Transverse colon (tissue), 4 donors: ENCODE measurements around the gene NCK2. TPM values are rescaled to one million over a fixed set of nuclear protein-coding genes. Genes with fewer than 3 reads are reported as not detected.

Experiments
- DNase-seq: peaks from one replicate; pipeline ENCODE4 v3.0.0-alpha.2; 2019
- H3K27ac ChIP-seq, 4 donors: fragments of 200-600 bp; sonication (generic); 2 replicates each; pipeline ENCODE4 v1.5.1; 2016 to 2018; ENCODE audit warnings: inconsistent platforms in 4 of 4
- H3K27me3 ChIP-seq: fragments of 200-600 bp; sonication (generic); 2 replicates; pipeline ENCODE4 v1.5.1; 2017; ENCODE audit warnings: inconsistent platforms
- H3K36me3 ChIP-seq, 4 donors: fragments of 200-600 bp; sonication (generic); 2 replicates each; pipeline ENCODE4 v1.5.1; 2017 to 2019; ENCODE audit warnings: inconsistent platforms in 4 of 4
- H3K4me1 ChIP-seq, 4 donors: fragments of 200-600 bp; sonication (generic); 2 replicates each; pipeline ENCODE4 v1.5.1; 2017 to 2020; ENCODE audit warnings: inconsistent platforms in 4 of 4
- H3K4me3 ChIP-seq, 4 donors: fragments of 200-600 bp; sonication (generic); 1 replicate in 1 of 4; 2 replicates in 3 of 4; pipeline versions ENCODE4 v1.5.1 to v1.6.1; 2017 to 2019; ENCODE audit warnings: inconsistent platforms in 4 of 4
- H3K9me3 ChIP-seq, 2 donors: fragments of 200-600 bp; sonication (generic); 2 replicates each; pipeline ENCODE4 v1.5.1; 2017 to 2019; ENCODE audit warnings: inconsistent platforms in 2 of 2
- EP300 ChIP-seq: sonication (generic); formaldehyde crosslinking; IDR thresholded peaks from one replicate; pipeline ENCODE4 v1.6.1; 2017; ENCODE audit warnings: antibody characterized with exemption, low read depth
- POLR2A ChIP-seq: fragments of 450-650 bp; IDR thresholded peaks from one replicate; pipeline ENCODE4 v1.6.1; 2016; ENCODE audit warnings: antibody characterized with exemption, mild to moderate bottlenecking, moderate library complexity
- POLR2AphosphoS5 ChIP-seq, 3 donors: sonication (generic); formaldehyde crosslinking; IDR thresholded peaks; one replicate each; pipeline ENCODE4 v1.6.1; 2016; ENCODE audit warnings: antibody characterized with exemption in 3 of 3
- WGBS, 2 donors: methylation state at CpG; one replicate each; pipeline ENCODE4 v1.1.5; 2018; ENCODE audit warnings: low coverage in 1 of 2; 5-methylcytosine and 5-hydroxymethylcytosine counted together
- in situ Hi-C, 4 donors: fragments of 200-750 bp; cut with MboI; loops; one replicate each; pipeline versions ENCODE4 v1.15.0 to v1.15.1; 2017; ENCODE audit warnings: low sequenced_read_pairs in 3 of 4, low pct_ligation_motif_present in 1 of 4, low pct_unique_long_range_greater_than_20kb in 1 of 4
- intact Hi-C: fragments of 100-400 bp; cut with DNase I; formaldehyde crosslinking; loops from one replicate; pipeline ENCODE4 v1.15.1; 2023; ENCODE audit warnings: low total_unique reads
- total RNA-seq, 4 donors: library from RNA; depleted of rRNA; stranded (reverse); fragments of >200 nt; gene quantifications; one replicate each; pipeline ENCODE4 v1.1.0, GENCODE V29; 2016
- TF ChIP-seq, protein P1 (sequence below), 5 experiments: fragments of 200-600 bp in 3 of 5; fragments of 450-650 bp in 2 of 5; sonication (generic) in 3 of 5; IDR thresholded peaks; 1 replicate in 2 of 5; 2 replicates in 3 of 5; pipeline ENCODE4 v1.5.1; 2016 to 2017; ENCODE audit warnings: antibody characterized with exemption in 5 of 5, inconsistent platforms in 3 of 5, mild to moderate bottlenecking in 2 of 5, moderate library complexity in 1 of 5

Gene NCK2
- total RNA-seq, 4 donors from 2014 or later: 42.2 to 74.1 (median 59.9) TPM

DNA sequence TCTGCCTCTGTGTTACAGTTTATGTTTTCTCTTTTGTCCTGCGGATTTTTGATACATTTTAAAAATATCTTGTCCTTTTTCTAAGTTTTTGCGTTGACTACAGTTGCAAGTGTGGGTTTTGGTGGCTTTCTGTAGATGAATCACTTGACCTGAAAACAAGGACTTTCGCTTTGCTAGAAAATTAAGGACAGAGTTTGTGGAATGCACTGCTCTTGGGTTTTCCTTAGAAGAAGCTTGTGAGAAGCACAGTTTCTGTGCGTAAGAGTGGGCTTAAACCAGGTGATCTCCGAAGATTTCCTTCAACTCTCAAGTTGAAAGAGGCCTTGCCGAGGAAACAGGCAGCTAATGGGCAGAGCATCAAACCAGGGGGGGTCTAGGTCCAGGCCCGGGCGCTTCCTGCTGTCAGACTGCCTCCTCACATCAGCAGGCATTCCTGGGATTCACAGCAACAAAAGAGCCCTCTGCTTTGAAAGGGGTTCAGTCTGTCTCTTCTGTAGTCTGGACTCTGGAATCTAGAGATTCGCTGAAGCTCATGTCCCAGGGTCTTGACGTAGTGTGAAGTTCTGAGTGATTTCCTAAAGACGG, 17.3 kb downstream of the NCK2 start:
- TF ChIP-seq POLR2A: no peak
- TF ChIP-seq, protein P1, sequence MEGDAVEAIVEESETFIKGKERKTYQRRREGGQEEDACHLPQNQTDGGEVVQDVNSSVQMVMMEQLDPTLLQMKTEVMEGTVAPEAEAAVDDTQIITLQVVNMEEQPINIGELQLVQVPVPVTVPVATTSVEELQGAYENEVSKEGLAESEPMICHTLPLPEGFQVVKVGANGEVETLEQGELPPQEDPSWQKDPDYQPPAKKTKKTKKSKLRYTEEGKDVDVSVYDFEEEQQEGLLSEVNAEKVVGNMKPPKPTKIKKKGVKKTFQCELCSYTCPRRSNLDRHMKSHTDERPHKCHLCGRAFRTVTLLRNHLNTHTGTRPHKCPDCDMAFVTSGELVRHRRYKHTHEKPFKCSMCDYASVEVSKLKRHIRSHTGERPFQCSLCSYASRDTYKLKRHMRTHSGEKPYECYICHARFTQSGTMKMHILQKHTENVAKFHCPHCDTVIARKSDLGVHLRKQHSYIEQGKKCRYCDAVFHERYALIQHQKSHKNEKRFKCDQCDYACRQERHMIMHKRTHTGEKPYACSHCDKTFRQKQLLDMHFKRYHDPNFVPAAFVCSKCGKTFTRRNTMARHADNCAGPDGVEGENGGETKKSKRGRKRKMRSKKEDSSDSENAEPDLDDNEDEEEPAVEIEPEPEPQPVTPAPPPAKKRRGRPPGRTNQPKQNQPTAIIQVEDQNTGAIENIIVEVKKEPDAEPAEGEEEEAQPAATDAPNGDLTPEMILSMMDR (IDR thresholded peaks at IDR 0.05): no peak
- TF ChIP-seq POLR2AphosphoS5 (IDR thresholded peaks at IDR 0.05): no peak
- no peak for TF ChIP-seq EP300
- Histone ChIP-seq H3K4me3 (no peak overlapping the region), H3K27ac (no peak overlapping the region), H3K27me3 (no peaks in the 10 kb centered on the region), H3K4me1 (peaks cover 4 to 23% (median 6%) of the 10 kb centered on the region in 4 donors), H3K36me3 (no peaks in the 10 kb centered on the region), H3K9me3 (no peaks in the 10 kb centered on the region)
- intact Hi-C loops: no loop called here
- in situ Hi-C loops: no loop called here
- WGBS, 2 donors: 76 to 85% methylated on average over 3 to 11 of the region's 11 CpGs
- no peak for DNase-seq

DNA sequence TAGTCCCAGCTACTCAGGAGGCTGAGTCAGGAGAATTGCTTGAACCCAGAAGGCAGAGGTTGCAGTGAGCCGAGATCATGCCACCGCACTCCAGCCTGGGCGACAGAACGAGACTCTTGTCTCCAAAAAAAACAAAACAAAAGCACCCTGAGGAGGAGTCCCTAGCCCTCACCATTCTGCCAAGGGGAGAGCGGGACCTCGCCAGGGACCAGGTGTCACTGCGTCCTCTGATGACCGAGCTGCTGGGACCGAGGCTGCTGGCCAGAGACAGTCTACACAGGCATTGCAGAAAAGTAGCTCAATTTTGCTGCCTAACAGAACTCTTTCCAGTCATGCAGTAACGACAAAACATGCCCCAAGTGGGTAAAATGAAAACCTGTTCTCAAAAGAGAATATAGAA, 18.4 kb downstream of the NCK2 start:
- H3K4me3 ChIP-seq: no peak overlapping the region
- no peaks in the 10 kb centered on the region for H3K27me3 ChIP-seq
- in situ Hi-C loops (no loop called here), intact Hi-C loops (no loop called here)
- no peak overlapping the region for H3K27ac ChIP-seq
- no peaks in the 10 kb centered on the region for H3K36me3 ChIP-seq
- TF ChIP-seq, protein P1 (IDR thresholded peaks at IDR 0.05): no peak
- TF ChIP-seq POLR2A (no peak), EP300 (no peak), POLR2AphosphoS5 (IDR thresholded peaks at IDR 0.05) (no peak)
- WGBS, 2 donors: 87% methylated on average over 4 to 10 of the region's 10 CpGs
- H3K9me3 ChIP-seq: no peaks in the 10 kb centered on the region
- peaks cover 4 to 23% (median 6%) of the 10 kb centered on the region in 4 donors for H3K4me1 ChIP-seq
- DNase-seq: no peak

DNA sequence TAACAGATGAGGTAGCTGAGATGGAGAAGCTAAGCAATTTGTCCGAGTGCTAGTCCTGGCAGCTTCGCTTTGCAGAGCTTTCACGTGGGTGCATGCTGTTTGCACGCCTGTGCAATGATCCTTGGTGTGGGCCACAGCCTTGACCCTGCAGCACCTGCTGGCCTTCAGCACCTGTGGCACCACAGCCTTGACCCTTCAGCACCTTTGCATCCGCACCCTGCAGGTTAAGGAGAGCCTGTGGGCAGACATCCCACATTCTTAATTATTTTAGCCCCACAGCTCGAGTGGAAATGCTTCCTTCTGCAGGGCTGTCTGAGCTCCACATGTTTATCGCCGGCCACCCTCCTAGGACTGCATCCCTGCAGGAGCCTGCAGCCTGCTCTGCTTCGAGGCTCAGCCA, 19.3 kb downstream of the NCK2 start:
- H3K4me1 ChIP-seq: peaks cover 4 to 29% (median 6%) of the 10 kb centered on the region in 4 donors

DNA sequence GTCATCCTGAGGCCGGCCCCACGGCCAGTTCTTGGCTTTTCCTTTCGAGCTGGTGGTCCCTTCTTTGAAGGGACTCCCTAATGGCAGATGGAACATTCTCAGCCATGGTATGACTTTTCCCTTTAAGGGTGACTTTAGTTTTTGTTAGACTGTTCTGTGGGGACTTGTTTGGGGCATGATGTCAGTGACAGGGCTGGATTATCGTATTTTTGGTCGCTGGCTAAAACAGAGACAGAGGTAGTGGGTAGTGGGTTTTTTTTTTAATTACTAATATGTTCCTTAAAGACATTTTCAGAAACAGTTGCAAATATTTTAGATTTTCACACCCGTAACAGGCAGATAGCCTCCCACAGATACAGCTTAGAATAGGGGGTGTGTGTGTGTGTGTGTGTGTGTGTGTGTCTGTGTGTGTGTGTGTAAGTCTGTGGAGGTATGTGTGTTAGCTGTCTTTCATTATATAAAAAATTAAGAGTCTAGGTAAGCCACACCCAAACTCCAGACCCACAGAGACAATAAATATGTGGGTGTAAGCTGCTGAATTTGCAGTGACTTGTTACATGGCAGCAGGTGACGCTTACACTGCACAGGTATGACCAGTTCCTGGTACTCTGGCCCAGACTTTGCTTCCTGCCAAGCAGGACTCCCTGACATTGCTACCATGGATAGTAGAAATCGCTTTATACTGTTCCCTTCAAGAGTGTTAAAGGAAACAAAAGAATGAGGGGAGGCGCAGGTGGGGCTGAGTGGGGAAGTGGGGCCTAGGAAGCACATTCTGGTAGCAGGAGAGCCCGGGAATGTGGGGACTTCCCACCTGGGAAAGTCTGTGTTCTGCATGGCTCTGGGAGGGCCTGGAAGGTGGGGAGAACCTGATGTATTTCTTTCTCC, 20.9 kb downstream of the NCK2 start:
- peaks cover 4 to 30% (median 5%) of the 10 kb centered on the region in 4 donors for H3K4me1 ChIP-seq
- DNase-seq: no peak
- no peaks in the 10 kb centered on the region for H3K36me3 ChIP-seq
- H3K4me3 ChIP-seq: no peak overlapping the region
- 84 to 86% methylated on average over 7 to 10 of the region's 10 CpGs for WGBS, 2 donors
- H3K27me3 ChIP-seq: no peaks in the 10 kb centered on the region
- no peak overlapping the region for H3K27ac ChIP-seq
- TF ChIP-seq POLR2A (no peak), EP300 (no peak), POLR2AphosphoS5 (IDR thresholded peaks at IDR 0.05) (no peak)
- TF ChIP-seq, protein P1 (IDR thresholded peaks at IDR 0.05): no peak
- intact Hi-C loops: no loop called here
- in situ Hi-C loops: no loop called here
- H3K9me3 ChIP-seq: no peaks in the 10 kb centered on the region

More for the DNA sequence above, 19.3 kb downstream of the NCK2 start:
- no peaks in the 10 kb centered on the region for H3K9me3 ChIP-seq
- H3K4me3 ChIP-seq: no peak overlapping the region
- intact Hi-C loops (no loop called here), in situ Hi-C loops (no loop called here)
- 77% methylated on average over 9 of the region's 9 CpGs; no CpG with 5 or more reads in 1 of the 2 donors for WGBS, 2 donors
- H3K36me3 ChIP-seq: no peaks in the 10 kb centered on the region
- no peak for DNase-seq
- H3K27ac ChIP-seq: no peak overlapping the region
- no peaks in the 10 kb centered on the region for H3K27me3 ChIP-seq
- TF ChIP-seq POLR2AphosphoS5 (IDR thresholded peaks at IDR 0.05) (no peak), EP300 (no peak), POLR2A (no peak)
- TF ChIP-seq, protein P1 (IDR thresholded peaks at IDR 0.05): no peak
